AML-193 (cell line): ENCODE measurements around the gene SEZ6L2.
"Not testable (repeated sequence)": the region's sequence is repeated elsewhere in the genome, so short reads cannot be mapped to it uniquely, and the experiment has no call there.

Experiments used
- DNase-seq, 2 experiments: peaks; one replicate each; lab custom pipeline; 2025; lab: John Stamatoyannopoulos, UW

SEZ6L2 gene

GRCh38 chr16:29910819-29911675, 11.7 kb upstream of the SEZ6L2 start:
- DNase-seq: no peak

GRCh38 chr16:29909851-29910250, 10.5 kb upstream of the SEZ6L2 start:
- not testable (repeated sequence) for DNase-seq

- peak; percentile 14 to 21 for DNase-seq
Measured at GRCh38 chr16:29909391-29909790, 10.0 kb upstream of the SEZ6L2 start.

- DNase-seq: no peak
Measured at GRCh38 chr16:29908719-29909220, 9.4 kb upstream of the SEZ6L2 start.

GRCh38 chr16:29907973-29908372, 8.6 kb upstream of the SEZ6L2 start:
- DNase-seq: no peak

- DNase-seq: no peak
Measured at GRCh38 chr16:29906520-29907244, 7.3 kb upstream of the SEZ6L2 start.

GRCh38 chr16:29905668-29906067, 6.3 kb upstream of the SEZ6L2 start:
- DNase-seq: no peak

GRCh38 chr16:29904947-29905346, 5.6 kb upstream of the SEZ6L2 start:
- no peak for DNase-seq

- DNase-seq: no peak
Measured at GRCh38 chr16:29903590-29903989, 4.2 kb upstream of the SEZ6L2 start.

- DNase-seq: no peak
Measured at GRCh38 chr16:29901607-29901945, 2.2 kb upstream of the SEZ6L2 start.

- DNase-seq: no peak
Measured at GRCh38 chr16:29900888-29901606, 1.7 kb upstream of the SEZ6L2 start.

- peak; percentile 45 to 49 for DNase-seq
Measured at GRCh38 chr16:29900102-29900887, 945 bp upstream of the SEZ6L2 start, which contains the start of gene ASPHD1. Gene ASPHD1, plus strand, starts transcription at chr16:29900488. Its CDS starts 484 bp downstream, at chr16:29900972.

- DNase-seq: no peak
Measured at GRCh38 chr16:29898804-29899515, 390 bp downstream of the SEZ6L2 start.

GRCh38 chr16:29898135-29898803, 1.1 kb downstream of the SEZ6L2 start:
- no peak for DNase-seq

GRCh38 chr16:29897333-29897732, 2.0 kb downstream of the SEZ6L2 start:
- DNase-seq: no peak

GRCh38 chr16:29896841-29897240, 2.5 kb downstream of the SEZ6L2 start:
- no peak for DNase-seq

GRCh38 chr16:29894352-29894751, 5.0 kb downstream of the SEZ6L2 start:
- no peak for DNase-seq

GRCh38 chr16:29893553-29893952, 5.8 kb downstream of the SEZ6L2 start:
- no peak for DNase-seq

- DNase-seq: no peak
Measured at GRCh38 chr16:29892458-29892813, 6.9 kb downstream of the SEZ6L2 start.
